Nephron (organoid): ENCODE measurements around the gene MCOLN3.
"Not testable (repeated sequence)": the region's sequence is repeated elsewhere in the genome, so short reads cannot be mapped to it uniquely, and the experiment has no call there.

Experiments
- H3K27ac Mint-ChIP-seq, 3 experiments: 2 replicates each; pipeline ENCODE4 v1.8.0; 2020; ENCODE audit warnings: mixed read lengths in 3 of 3, mild to moderate bottlenecking in 2 of 3, moderate library complexity in 1 of 3
- H3K27me3 Mint-ChIP-seq: 2 replicates; pipeline ENCODE4 v1.8.0; 2021; ENCODE audit warnings: low read depth, mild to moderate bottlenecking, moderate library complexity, mixed read lengths
- H3K36me3 Mint-ChIP-seq: 2 replicates; pipeline ENCODE4 v1.8.0; 2020; ENCODE audit warnings: low read depth, mixed read lengths
- H3K4me1 Mint-ChIP-seq: 2 replicates; pipeline ENCODE4 v1.8.0; 2020; ENCODE audit warnings: mixed read lengths
- H3K4me3 Mint-ChIP-seq, 3 experiments: 2 replicates each; pipeline ENCODE4 v1.8.0; 2020; ENCODE audit warnings: mild to moderate bottlenecking in 3 of 3, mixed read lengths in 3 of 3, moderate library complexity in 2 of 3
- H3K9me3 Mint-ChIP-seq: 2 replicates; pipeline ENCODE4 v1.8.0; 2020; ENCODE audit warnings: mixed read lengths
- CTCF ChIP-seq, 3 experiments: fragments of 200-600 bp; sonication (generic); IDR thresholded peaks; one replicate each; pipeline ENCODE4 v1.5.0; 2021; ENCODE audit warnings: antibody characterized with exemption in 3 of 3; ENCODE audit not compliant: unreplicated experiment in 3 of 3

Gene MCOLN3

GRCh38 chr1:85015826-85016225 lies 32.5 kb downstream of the MCOLN3 start:
- Mint-ChIP-seq H3K27me3 (peaks cover 10% of the 10 kb centered on the region), H3K4me3 (no peak overlapping the region), H3K4me1 (no peaks in the 10 kb centered on the region), H3K9me3 (peaks cover 9% of the 10 kb centered on the region), H3K27ac (no peak overlapping the region), H3K36me3 (no peaks in the 10 kb centered on the region)
- TF ChIP-seq CTCF (IDR thresholded peaks at IDR 0.05; ENCODE audit: unreplicated experiment in 3 of 3) = no peak

- not testable (repeated sequence) for H3K4me3 Mint-ChIP-seq
These were observed 42.7 kb downstream of the MCOLN3 start for GRCh38 chr1:85005641-85006040.

GRCh38 chr1:85001742-85002141 lies 46.6 kb downstream of the MCOLN3 start:
- Mint-ChIP-seq H3K9me3 (peaks cover 22% of the 10 kb centered on the region), H3K36me3 (no peaks in the 10 kb centered on the region), H3K4me3 (no peak overlapping the region), H3K4me1 (peaks cover 6% of the 10 kb centered on the region), H3K27me3 (peaks cover 63% of the 10 kb centered on the region), H3K27ac (no peak overlapping the region)
- TF ChIP-seq CTCF (IDR thresholded peaks at IDR 0.05; ENCODE audit: unreplicated experiment in 3 of 3) = no peak

More at GRCh38 chr1:85005641-85006040, 42.7 kb downstream of the MCOLN3 start:
- peaks cover 34% of the 10 kb centered on the region for H3K27me3 Mint-ChIP-seq
- H3K27ac Mint-ChIP-seq, H3K36me3 Mint-ChIP-seq, H3K4me1 Mint-ChIP-seq: not testable (repeated sequence)
- H3K9me3 Mint-ChIP-seq = peaks cover 38% of the 10 kb centered on the region

GRCh38 chr1:84998642-84999280 lies 49.5 kb downstream of the MCOLN3 start:
- peaks cover 6% of the 10 kb centered on the region for H3K4me1 Mint-ChIP-seq
- no peaks in the 10 kb centered on the region for H3K36me3 Mint-ChIP-seq
- TF ChIP-seq CTCF (IDR thresholded peaks at IDR 0.05; ENCODE audit: unreplicated experiment in 3 of 3) = no peak
- peak overlapping the region; percentile 23 to 73 (median 61) for H3K4me3 Mint-ChIP-seq
- H3K27ac Mint-ChIP-seq = no peak overlapping the region
- H3K9me3 Mint-ChIP-seq = peaks cover 14% of the 10 kb centered on the region
- peaks cover 87% of the 10 kb centered on the region for H3K27me3 Mint-ChIP-seq

- TF ChIP-seq CTCF (IDR thresholded peaks at IDR 0.05; ENCODE audit: unreplicated experiment in 3 of 3) = no peak
- Mint-ChIP-seq H3K4me1 (peaks cover 6% of the 10 kb centered on the region), H3K9me3 (peaks cover 12% of the 10 kb centered on the region), H3K27ac (no peak overlapping the region), H3K4me3 (peak overlapping the region; percentile 73 to 82 (median 77)), H3K36me3 (no peaks in the 10 kb centered on the region), H3K27me3 (peaks cover 83% of the 10 kb centered on the region)
These were observed 50.4 kb downstream of the MCOLN3 start for GRCh38 chr1:84997667-84998600.

- Mint-ChIP-seq H3K27ac (no peak within 1 kb of the TSS), H3K4me1 (peaks cover 6% of the 10 kb centered on the region), H3K4me3 (peak within 1 kb of the TSS; percentile 80 to 83 (median 82)), H3K9me3 (peaks cover 12% of the 10 kb centered on the region), H3K36me3 (no peaks in the 10 kb centered on the region), H3K27me3 (peaks cover 83% of the 10 kb centered on the region)
- no peak for TF ChIP-seq CTCF (IDR thresholded peaks at IDR 0.05; ENCODE audit: unreplicated experiment in 3 of 3)
These were observed 51.2 kb downstream of the MCOLN3 start, which contains the start of gene MCOLN2 for GRCh38 chr1:84996846-84997666. TSS of gene MCOLN2 (minus strand) at chr1:84997113. CDS start at chr1:84996872, 241 bp downstream.
